ENCODE results near the gene ERGIC2. TPM values are rescaled to one million over a fixed set of nuclear protein-coding genes. Genes with fewer than 3 reads are reported as not detected.

Gene ERGIC2
- total and polyA plus RNA-seq, 9 of the 15 experiments (the other 6 are each of a cell fraction or from before 2014, with no cell fraction given), result 24.1 to 180 (median 75.7) TPM

DNA sequence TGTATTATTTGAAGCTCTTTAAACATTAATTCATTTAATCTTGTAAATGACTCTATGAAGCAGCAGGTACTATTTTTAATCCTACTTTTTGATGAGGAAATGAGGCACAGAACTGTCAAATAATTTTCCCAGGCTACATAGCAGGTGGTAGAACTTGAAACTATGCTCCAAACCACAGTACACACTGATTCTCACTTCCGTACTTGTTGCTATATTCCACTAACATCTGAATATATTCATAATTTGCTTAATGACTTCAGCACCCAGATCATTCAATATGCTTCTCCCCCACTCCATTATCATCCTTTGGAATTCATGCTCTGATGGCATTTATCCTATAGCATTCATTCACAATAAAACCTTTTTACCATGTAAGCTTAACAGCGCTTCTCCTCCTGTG is 4.9 kb downstream of the ERGIC2 start:
- Histone ChIP-seq H3K27ac (ENCODE audit: extremely low read depth, low read depth, low read length) (no peak overlapping the region), H3K4me2 (ENCODE audit: insufficient read depth, low read length) (no peak overlapping the region), H3K27me3 (ENCODE audit: control insufficient read depth in 2 of 2, insufficient read depth in 2 of 2, low read length in 2 of 2) (no peaks in the 10 kb centered on the region), H3K9me3 (replicated peaks; ENCODE audit: control insufficient read depth, insufficient read depth, low read depth, low read length) (no peaks in the 10 kb centered on the region), H3K4me3 (no peak overlapping the region), H3K9me1 (ENCODE audit: control insufficient read depth, insufficient read depth, low read length) (no peaks in the 10 kb centered on the region), H3K36me3 (ENCODE audit: control insufficient read depth, insufficient read depth, low read length) (peaks cover 24% of the 10 kb centered on the region; the same call in 2 of the 3 replicates), H3K4me1 (replicated peaks in 1 of 2; ENCODE audit: control insufficient read depth in 2 of 2, insufficient read depth in 2 of 2, low read length in 2 of 2) (peaks cover 0 to 9% of the 10 kb centered on the region in 2 experiments; a peak in 3 of 5 replicates), H4K20me1 (replicated peaks; ENCODE audit: control insufficient read depth, insufficient read depth, low read length) (no peaks in the 10 kb centered on the region; the same call in 1 of the 2 replicates), H3K9ac (ENCODE audit: insufficient read depth in 1 of 2, low read depth in 2 of 2, low read length in 2 of 2) (no peak overlapping the region), H2AFZ (ENCODE audit: low read depth, low read length) (no peak overlapping the region), H3K79me2 (ENCODE audit: control insufficient read depth, insufficient read depth, low read length) (peaks cover 88% of the 10 kb centered on the region)
- intact Hi-C loops (cut with micrococcal nuclease), result no loop called here
- ATAC-seq (no peak), FAIRE-seq (no peak), DNase-seq (ENCODE audit: extremely low read depth in 1 of 4, low spot score in 3 of 4) (no peak)
- ChIA-PET POLR2A (interaction anchor here (0.6 to 1.1 kb wide), 2 partner anchors 57 to 170 kb away, joined by 3 read pairs; no protein-coding TSS in a partner anchor), CTCF (ENCODE audit: low intra/inter-chr PET ratio) (no interaction called here)
- in situ Hi-C loops (cut with MboI), result no loop called here
- no TSS peak for BruUV-seq (replicated peaks)
- TF ChIP-seq COPS2 (conservative IDR thresholded peaks at IDR 0.05) (no peak), TEAD2 (tag; IDR thresholded peaks at IDR 0.05) (no peak), OTX1 (CRISPR knock-in tag; IDR thresholded peaks at IDR 0.05) (no peak), ZNF134 (CRISPR knock-in tag; conservative IDR thresholded peaks at IDR 0.05) (no peak), ZNF76 (CRISPR knock-in tag; IDR thresholded peaks at IDR 0.05; ENCODE audit: borderline replicate concordance) (no peak), MEF2A (IDR thresholded peaks at IDR 0.05; ENCODE audit: control insufficient read depth, low read depth, low read length) (no peak), STAG1 (CRISPR knock-in tag; IDR thresholded peaks at IDR 0.05; ENCODE audit: borderline replicate concordance) (no peak), NUFIP1 (IDR thresholded peaks at IDR 0.05; ENCODE audit: partially characterized antibody) (no peak), RAD21 (CRISPR knock-in tag; conservative IDR thresholded peaks at IDR 0.05 in 1 of 2, IDR thresholded peaks at IDR 0.05 in 1 of 2) (no peak), ZNF408 (CRISPR knock-in tag; IDR thresholded peaks at IDR 0.05; ENCODE audit: low read depth) (no peak), IRF2 (CRISPR knock-in tag; IDR thresholded peaks at IDR 0.05) (no peak), ZNF561 (CRISPR knock-in tag; conservative IDR thresholded peaks at IDR 0.05) (no peak)
- TF ChIP-seq, protein P1, sequence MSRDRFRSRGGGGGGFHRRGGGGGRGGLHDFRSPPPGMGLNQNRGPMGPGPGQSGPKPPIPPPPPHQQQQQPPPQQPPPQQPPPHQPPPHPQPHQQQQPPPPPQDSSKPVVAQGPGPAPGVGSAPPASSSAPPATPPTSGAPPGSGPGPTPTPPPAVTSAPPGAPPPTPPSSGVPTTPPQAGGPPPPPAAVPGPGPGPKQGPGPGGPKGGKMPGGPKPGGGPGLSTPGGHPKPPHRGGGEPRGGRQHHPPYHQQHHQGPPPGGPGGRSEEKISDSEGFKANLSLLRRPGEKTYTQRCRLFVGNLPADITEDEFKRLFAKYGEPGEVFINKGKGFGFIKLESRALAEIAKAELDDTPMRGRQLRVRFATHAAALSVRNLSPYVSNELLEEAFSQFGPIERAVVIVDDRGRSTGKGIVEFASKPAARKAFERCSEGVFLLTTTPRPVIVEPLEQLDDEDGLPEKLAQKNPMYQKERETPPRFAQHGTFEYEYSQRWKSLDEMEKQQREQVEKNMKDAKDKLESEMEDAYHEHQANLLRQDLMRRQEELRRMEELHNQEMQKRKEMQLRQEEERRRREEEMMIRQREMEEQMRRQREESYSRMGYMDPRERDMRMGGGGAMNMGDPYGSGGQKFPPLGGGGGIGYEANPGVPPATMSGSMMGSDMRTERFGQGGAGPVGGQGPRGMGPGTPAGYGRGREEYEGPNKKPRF (IDR thresholded peaks at IDR 0.05; ENCODE audit: low read depth, low read length), result no peak
- 100% methylated on average over 2 of the region's 2 CpGs for WGBS (ENCODE audit: insufficient coverage, low coverage, missing lambda C conversion rate)
